Adrenal gland (tissue), 5 donors: ENCODE measurements around the gene PSMB7.

ENCODE experiments used
- POLR2A ChIP-seq, 2 donors: fragments of 450-650 bp; IDR thresholded peaks; one replicate each; pipeline ENCODE4 v1.6.1; 2017; ENCODE audit warnings: antibody characterized with exemption in 2 of 2, mild to moderate bottlenecking in 2 of 2, moderate library complexity in 1 of 2
- TF ChIP-seq, protein P1 (sequence below), 6 experiments: fragments of 450-650 bp in 4 of 6; fragments of 200-600 bp in 2 of 6; sonication (generic) in 1 of 6; IDR thresholded peaks; 1 replicate in 5 of 6; 2 replicates in 1 of 6; pipeline versions ENCODE4 v1.5.1 to v1.8.0; 2016 to 2021; ENCODE audit warnings: antibody characterized with exemption in 6 of 6, mild to moderate bottlenecking in 2 of 6, moderate library complexity in 1 of 6
- donor health status: DM: no; HTN: no; CAD: no.

DNA sequence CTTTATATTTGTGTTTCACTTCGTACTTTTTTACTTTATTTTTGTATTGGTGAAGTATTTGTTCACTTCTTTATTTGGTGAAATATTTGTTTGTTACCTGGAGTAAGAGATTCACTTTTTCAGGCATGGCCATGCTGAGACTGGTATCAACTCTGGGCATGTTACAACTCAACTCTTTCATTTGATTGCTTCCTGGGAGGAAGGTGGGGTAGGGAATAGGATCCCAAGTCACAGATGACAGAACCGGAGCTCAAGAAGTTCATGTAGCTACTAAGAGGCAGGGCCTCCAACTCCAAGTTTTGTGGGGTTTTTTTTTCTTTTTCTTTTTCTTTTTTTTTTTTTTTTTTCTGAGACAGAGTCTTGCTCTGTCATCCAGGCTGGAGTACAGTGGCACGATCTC is 28.9 kb upstream of the PSMB7 start:
- TF ChIP-seq, protein P1, sequence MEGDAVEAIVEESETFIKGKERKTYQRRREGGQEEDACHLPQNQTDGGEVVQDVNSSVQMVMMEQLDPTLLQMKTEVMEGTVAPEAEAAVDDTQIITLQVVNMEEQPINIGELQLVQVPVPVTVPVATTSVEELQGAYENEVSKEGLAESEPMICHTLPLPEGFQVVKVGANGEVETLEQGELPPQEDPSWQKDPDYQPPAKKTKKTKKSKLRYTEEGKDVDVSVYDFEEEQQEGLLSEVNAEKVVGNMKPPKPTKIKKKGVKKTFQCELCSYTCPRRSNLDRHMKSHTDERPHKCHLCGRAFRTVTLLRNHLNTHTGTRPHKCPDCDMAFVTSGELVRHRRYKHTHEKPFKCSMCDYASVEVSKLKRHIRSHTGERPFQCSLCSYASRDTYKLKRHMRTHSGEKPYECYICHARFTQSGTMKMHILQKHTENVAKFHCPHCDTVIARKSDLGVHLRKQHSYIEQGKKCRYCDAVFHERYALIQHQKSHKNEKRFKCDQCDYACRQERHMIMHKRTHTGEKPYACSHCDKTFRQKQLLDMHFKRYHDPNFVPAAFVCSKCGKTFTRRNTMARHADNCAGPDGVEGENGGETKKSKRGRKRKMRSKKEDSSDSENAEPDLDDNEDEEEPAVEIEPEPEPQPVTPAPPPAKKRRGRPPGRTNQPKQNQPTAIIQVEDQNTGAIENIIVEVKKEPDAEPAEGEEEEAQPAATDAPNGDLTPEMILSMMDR (IDR thresholded peaks at IDR 0.05) = no peak
- TF ChIP-seq POLR2A (IDR thresholded peaks at IDR 0.05) = no peak
